ENCODE measurements around the gene SNRNP35.

- TF ChIP-seq ATF3 (IDR thresholded peaks at IDR 0.05) = no peak
- TF ChIP-seq CTCF (IDR thresholded peaks at IDR 0.05; ENCODE audit: low read depth, low read length, missing input control) = no peak
- TF ChIP-seq ZBTB33 (IDR thresholded peaks at IDR 0.05) = no peak
- no peak for TF ChIP-seq JUND (IDR thresholded peaks at IDR 0.05)
- no peak for TF ChIP-seq GABPA (IDR thresholded peaks at IDR 0.05 in 1 of 2, conservative IDR thresholded peaks at IDR 0.05 in 1 of 2)
- no peak for TF ChIP-seq MAX (IDR thresholded peaks at IDR 0.05)
- no peak for TF ChIP-seq RAD21 (IDR thresholded peaks at IDR 0.05)
- TF ChIP-seq REST (IDR thresholded peaks at IDR 0.05) = no peak
- TF ChIP-seq EGR1 (IDR thresholded peaks at IDR 0.05; ENCODE audit: low read depth in 2 of 2) = no peak
- no peak for TF ChIP-seq FOXA1 (IDR thresholded peaks at IDR 0.05)
- no peak for TF ChIP-seq SP1 (IDR thresholded peaks at IDR 0.05)
- TF ChIP-seq RXRA (IDR thresholded peaks at IDR 0.05) = no peak
- TF ChIP-seq HNF4A (conservative IDR thresholded peaks at IDR 0.05) = no peak
- TF ChIP-seq TAF1 (conservative IDR thresholded peaks at IDR 0.05) = no peak
Measured at GRCh38 chr12:123475246-123475703, 17.3 kb downstream of the SNRNP35 start.
